ENCODE data around the gene TAOK3.
"Not testable (repeated sequence)": the region's sequence is repeated elsewhere in the genome, so short reads cannot be mapped to it uniquely, and the experiment has no call there.

TAOK3 gene

GRCh38 chr12:118337194-118337838 is 35.4 kb downstream of the TAOK3 start:
- DNase-seq (ENCODE audit: low read depth in 2 of 2), result no peak

GRCh38 chr12:118336123-118336522 is 36.6 kb downstream of the TAOK3 start:
- no peak for DNase-seq (ENCODE audit: low read depth in 2 of 2)

- DNase-seq (ENCODE audit: low read depth in 2 of 2), result no peak
Observed at GRCh38 chr12:118334939-118335567, 37.7 kb downstream of the TAOK3 start.

- no peak for DNase-seq (ENCODE audit: low read depth in 2 of 2)
Observed at GRCh38 chr12:118334241-118334640, 38.5 kb downstream of the TAOK3 start.

- no peak for DNase-seq (ENCODE audit: low read depth in 2 of 2)
Observed at GRCh38 chr12:118332511-118332910, 40.2 kb downstream of the TAOK3 start.

- no peak for DNase-seq (ENCODE audit: low read depth in 2 of 2)
Observed at GRCh38 chr12:118330421-118331018, 42.2 kb downstream of the TAOK3 start.

GRCh38 chr12:118328486-118329330 is 44.0 kb downstream of the TAOK3 start:
- DNase-seq (ENCODE audit: low read depth in 2 of 2), result no peak

- DNase-seq (ENCODE audit: low read depth in 2 of 2), result no peak
Observed at GRCh38 chr12:118327391-118327790, 45.3 kb downstream of the TAOK3 start.

- DNase-seq (ENCODE audit: low read depth in 2 of 2), result no peak
Observed at GRCh38 chr12:118326991-118327390, 45.7 kb downstream of the TAOK3 start.

- DNase-seq (ENCODE audit: low read depth in 2 of 2), result no peak
Observed at GRCh38 chr12:118325081-118325480, 47.6 kb downstream of the TAOK3 start.

GRCh38 chr12:118319627-118320026 is 53.1 kb downstream of the TAOK3 start:
- no peak for DNase-seq (ENCODE audit: low read depth in 2 of 2)

GRCh38 chr12:118318744-118319143 is 54.0 kb downstream of the TAOK3 start:
- no peak for DNase-seq (ENCODE audit: low read depth in 2 of 2)

- no peak for DNase-seq (ENCODE audit: low read depth in 2 of 2)
Observed at GRCh38 chr12:118317729-118318128, 55.0 kb downstream of the TAOK3 start.

GRCh38 chr12:118315821-118316220 is 56.9 kb downstream of the TAOK3 start:
- DNase-seq (ENCODE audit: low read depth in 2 of 2), result no peak

GRCh38 chr12:118312578-118312977 is 60.1 kb downstream of the TAOK3 start:
- no peak for DNase-seq (ENCODE audit: low read depth in 2 of 2)

- no peak for DNase-seq (ENCODE audit: low read depth in 2 of 2)
Observed at GRCh38 chr12:118311666-118312065, 61.0 kb downstream of the TAOK3 start.

GRCh38 chr12:118310320-118310719 is 62.4 kb downstream of the TAOK3 start:
- DNase-seq (ENCODE audit: low read depth in 2 of 2), result no peak

- DNase-seq (ENCODE audit: low read depth in 2 of 2), result not testable (repeated sequence)
Observed at GRCh38 chr12:118308006-118308405, 64.7 kb downstream of the TAOK3 start.

- peak; percentile 16 to 42 for DNase-seq (ENCODE audit: low read depth in 2 of 2)
Observed at GRCh38 chr12:118307069-118307954, 65.4 kb downstream of the TAOK3 start.

- no peak for DNase-seq (ENCODE audit: low read depth in 2 of 2)
Observed at GRCh38 chr12:118304093-118304492, 68.6 kb downstream of the TAOK3 start.

GRCh38 chr12:118302053-118302452 is 70.7 kb downstream of the TAOK3 start:
- no peak for DNase-seq (ENCODE audit: low read depth in 2 of 2)

Data from stimulated activated CD4-positive, alpha-beta T cell treated with anti-CD3 and anti-CD28 coated beads, Interleukin-4, amount 100 ng/mL, for 48 hours (primary cell).